C4-2B (cell line): ENCODE measurements around the gene OR5D18.

Experiments
- CTCF ChIP-seq: fragments of 450-650 bp; conservative IDR thresholded peaks from 2 replicates; pipeline ENCODE4 v1.5.1; 2017; ENCODE audit warnings: mild to moderate bottlenecking
- ZFX ChIP-seq: fragments of 450-650 bp; IDR thresholded peaks from 2 replicates; pipeline ENCODE4 v1.6.1; 2017

- TF ChIP-seq CTCF (no peak), ZFX (no peak)
Observed at GRCh38 chr11:55773138-55773537, 46.3 kb upstream of the OR5D18 start, which contains the start of gene OR5D13.
